GM15510 (cell line): Measurements from ENCODE around the gene CAMKMT.

Experiments used
- POLR2A ChIP-seq: IDR thresholded peaks from 3 replicates; pipeline ENCODE4 v1.6.1; 2011; ENCODE audit warnings: borderline replicate concordance; ENCODE audit not compliant: insufficient read length; ENCODE audit errors: extremely low read depth

The CAMKMT gene

DNA sequence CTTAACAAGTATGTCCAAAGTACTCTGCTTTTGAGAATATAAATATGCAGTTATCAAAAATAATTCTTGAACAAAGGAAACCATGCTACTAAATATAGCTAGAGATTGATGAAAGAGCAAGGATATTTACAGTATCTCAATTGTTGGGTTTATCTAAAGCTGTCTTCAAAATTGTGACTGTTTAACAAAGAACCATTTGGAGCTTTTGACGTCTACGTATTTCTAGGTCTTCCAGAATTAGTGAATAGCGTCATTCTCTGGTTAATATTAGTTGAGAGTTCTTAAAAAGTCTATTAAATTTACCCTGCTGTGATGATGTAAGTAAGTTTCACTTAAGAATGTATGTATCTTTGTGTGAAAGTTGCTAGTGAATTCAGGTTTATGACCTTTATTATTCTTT, 356.7 kb downstream of the CAMKMT start:
- no peak for TF ChIP-seq POLR2A

DNA sequence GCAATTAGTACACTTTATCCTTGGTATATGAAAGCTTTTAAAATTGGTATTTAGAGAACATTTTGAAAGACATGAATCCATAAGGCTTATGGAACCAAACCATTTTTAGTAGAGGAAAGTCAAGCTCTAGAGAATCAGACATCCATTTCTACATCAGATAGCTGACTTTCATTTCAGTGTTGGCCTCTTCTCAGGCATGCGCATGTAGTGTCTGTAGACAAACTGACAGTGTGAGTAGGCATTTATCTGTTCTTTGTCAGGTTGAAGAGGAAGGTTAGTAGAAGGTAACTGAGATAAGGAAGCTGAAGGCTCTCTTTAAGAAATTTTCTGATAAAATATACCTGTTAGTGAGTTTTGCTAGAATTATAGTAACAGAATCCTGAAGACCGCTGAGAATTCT, 357.8 kb downstream of the CAMKMT start:
- TF ChIP-seq POLR2A = no peak

DNA sequence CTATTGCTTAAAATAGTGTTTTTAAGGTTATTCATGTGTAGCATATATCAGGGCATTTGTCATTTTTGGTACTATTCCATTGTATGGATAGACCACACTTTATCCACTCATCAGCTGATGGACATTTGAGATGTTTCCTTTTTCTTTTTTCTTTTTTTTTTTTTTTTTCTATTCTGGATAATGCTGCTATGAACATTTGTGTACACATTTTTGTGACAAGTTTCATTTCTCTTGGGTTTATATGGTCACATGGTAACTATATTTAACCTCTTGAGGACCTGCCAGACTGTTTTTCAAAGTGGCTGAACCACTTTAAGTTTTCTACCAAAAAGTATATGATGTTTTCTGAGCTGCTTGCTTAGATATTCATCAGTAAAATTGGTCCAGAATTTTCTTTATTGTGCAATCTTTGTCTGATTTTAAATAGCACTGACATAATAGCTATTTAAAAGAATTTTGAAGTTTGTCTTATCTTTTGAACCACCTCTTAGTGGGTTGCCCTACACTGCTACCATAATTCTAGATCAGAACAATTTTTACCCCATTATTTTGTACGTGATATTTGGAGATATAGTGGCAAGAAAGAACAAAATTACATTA, 360.4 kb downstream of the CAMKMT start:
- TF ChIP-seq POLR2A = no peak

DNA sequence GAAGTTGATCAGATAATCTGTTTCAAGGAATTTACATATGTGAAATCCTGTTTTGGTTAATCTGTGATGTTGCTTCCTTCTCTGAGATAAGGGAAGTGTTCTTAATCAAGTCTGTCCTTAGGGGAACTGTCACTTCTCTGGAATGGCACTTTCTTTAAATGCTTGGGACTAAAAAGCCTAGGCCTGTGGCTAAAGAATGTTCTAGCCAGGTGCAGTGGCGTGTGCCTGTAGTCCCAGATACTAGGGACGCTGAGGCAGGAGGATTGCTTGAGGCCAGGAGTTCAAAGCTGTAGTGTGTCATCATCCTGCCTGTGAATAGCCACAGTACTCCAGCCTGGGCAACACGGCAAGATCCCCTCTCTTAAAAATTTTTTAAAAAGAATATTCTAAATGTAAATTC, 362.2 kb downstream of the CAMKMT start:
- TF ChIP-seq POLR2A = no peak

DNA sequence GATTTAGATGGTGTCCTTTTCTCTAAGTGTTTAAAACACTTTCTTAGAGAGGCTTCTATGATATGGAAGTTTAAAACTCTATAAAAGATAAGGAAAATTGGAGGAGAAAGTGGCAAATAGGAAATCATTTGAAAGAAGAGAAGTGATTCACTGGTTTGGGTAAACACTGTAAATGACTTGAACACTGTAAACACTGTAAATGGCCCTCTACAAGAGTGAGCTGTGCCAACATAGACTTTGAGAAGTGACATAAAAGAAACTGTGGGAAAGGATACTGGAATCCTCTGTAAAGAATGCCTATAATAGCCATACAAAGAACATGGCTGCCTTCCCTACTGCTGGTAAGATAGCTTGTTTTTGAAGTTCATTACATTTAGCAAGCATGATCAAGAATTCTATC, 368.8 kb downstream of the CAMKMT start:
- no peak for TF ChIP-seq POLR2A

DNA sequence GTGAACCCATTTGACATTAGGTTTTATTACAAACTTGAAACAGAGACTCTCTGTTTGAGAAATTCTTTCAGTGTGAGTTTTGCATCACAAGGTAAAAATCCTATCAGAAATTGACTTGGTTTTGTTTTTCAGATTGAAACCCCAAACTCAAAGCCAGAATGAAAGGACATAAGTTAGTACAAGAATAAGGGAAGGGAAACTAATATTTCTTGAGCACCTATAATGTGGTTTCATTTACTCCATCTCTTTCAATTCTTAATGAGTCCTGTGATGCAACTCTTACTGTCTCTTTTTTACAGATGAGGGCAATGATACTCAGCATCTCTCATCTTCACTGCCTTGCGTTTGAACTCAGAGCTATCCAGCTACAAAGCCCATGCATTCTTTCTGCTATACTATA, 369.8 kb downstream of the CAMKMT start:
- no peak for TF ChIP-seq POLR2A

DNA sequence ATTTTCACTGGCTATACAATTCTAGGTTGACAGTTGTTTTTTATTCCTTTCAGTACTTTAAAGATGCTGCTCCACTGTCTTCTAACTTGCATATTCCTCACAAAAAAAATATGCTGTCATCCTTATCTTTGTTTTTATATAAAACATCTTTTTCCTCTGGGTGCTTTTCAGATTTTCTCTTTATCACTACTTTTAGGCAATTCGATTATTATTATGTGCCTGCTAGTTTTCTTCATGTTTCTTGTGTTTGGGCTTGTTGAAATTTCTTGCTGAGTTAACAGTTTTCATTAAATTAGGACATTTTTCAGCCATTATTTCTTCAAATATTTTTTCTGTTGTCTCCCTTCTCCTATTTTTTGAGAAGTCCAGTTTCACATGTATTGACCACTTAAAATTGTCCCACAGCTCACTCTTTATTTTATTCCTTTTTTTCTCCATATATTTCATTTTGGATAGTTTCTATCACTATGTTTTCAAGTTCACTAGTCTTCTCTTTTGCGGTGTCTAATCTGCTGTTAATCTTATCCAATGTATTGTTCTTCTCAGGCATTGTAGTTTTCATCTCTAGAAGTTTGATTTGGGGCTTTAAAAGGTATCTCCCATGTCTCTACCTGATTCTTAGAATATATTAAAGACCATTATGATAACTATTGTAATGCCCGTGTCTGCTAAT, 374.7 kb downstream of the CAMKMT start:
- no peak for TF ChIP-seq POLR2A

DNA sequence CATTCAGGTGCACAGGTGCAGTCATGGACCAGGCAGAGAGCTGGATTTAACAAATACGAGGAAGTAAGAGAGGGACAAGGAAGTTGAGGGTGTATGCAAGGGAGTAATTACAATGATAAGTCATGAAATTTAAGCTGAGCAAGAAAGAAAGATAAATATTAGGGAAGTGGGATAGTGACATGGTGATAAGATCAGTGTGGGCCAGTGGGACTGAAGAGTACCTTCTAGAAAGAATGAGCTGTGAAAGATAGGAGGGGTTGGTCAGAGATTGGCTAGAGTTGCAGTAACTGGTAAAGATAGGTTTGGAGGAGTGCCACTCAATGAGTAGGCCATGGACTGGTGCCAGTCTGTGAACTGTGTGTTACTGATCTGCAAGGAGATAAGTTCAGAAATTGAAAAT, 378.9 kb downstream of the CAMKMT start:
- TF ChIP-seq POLR2A = no peak

DNA sequence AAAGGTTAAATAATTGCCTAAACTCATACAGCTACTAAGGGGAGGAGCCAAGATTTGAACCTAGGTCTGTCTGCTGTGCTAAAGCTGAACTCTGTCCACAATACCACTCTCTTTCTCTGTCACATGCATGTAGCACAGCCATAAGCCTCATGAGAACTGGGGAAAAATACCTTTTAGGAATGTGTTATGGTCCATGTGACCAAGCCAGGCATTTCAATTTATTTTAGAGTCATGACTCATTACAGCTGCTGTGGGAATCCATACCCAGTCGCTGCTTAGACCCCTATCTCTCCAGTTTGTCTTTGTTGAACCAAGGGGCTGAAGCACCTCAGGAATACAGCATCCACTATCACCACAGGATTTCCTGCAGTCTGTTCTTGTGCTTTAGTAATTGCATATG, 379.8 kb downstream of the CAMKMT start:
- no peak for TF ChIP-seq POLR2A

DNA sequence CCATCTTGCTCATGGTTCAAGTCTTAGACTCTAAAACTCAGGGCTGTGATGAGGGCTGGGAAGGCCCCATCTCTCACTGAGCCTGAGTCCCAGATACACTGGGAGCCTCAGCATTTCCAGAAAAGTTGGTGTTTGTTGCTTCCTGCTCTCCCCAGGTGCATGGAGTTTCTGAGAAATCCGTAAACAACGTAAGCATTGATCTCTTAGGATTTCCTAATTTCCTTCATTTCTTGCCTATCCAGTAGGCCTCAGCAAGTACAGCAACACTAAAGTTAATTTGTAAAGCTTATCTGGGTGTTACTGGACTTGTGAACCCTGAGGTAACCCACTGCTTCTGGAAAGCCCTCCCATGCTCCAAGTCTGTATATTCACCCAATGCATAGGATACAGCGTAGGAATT, 380.3 kb downstream of the CAMKMT start:
- TF ChIP-seq POLR2A = no peak

DNA sequence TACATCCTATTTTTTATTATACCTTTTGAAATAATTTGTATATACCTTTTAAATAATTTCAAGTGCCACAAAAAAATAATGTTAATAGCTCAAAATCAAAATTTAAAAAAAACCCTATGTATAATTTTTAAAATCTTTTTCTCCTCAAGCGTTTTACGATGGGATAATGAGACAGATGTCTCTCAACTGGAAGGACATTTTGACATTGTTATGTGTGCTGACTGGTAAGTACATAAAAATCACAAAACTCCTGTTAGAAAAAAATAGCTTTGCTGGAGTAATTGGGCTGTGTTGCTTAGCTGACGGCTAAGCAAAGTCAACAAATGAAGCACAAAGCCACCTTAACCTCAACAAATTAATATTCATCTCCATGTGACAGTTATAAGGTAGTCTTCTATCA, 381.7 kb downstream of the CAMKMT start:
- TF ChIP-seq POLR2A = no peak

DNA sequence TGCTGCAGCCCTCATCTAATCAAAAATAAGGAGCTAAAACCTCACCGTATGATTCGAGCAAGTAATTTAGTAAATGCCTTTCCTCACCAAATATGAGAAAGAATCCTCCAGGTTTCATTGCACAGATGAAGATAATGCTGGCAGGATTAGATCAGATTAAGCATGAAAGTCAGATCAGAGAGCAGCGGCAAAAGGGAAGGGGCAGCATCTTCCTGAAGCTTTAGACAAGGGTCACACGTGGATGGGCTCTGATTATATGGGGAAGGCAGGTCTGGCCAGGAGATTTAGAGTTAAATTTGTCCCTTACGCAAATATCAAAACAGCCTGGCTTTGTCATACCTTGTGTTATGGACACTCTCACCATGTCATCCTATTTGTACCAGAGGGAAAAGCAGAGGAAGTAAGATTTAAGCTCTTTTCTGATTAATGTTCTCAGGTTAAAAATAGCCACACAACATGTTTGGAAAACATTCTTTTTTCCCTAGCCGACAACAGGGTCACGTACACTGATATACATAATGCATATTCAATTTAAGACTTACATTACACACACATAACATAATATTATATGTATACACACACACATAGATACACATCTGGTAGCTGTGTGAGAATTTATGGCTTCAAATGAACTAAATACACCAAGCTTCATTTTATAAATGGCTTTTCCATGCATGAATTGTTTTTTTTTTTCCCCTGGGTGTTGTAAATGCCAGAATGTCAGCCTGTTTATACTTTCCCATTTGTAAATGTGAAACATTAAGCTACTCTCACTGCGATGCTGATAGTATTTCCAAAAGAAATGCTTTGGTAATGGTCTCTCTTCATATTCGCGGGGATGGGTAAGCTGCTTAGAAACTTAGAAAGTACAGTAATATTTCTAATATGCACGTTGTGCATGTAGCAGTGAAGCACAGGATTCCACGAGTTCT, 383.5 kb downstream of the CAMKMT start:
- TF ChIP-seq POLR2A = no peak

DNA sequence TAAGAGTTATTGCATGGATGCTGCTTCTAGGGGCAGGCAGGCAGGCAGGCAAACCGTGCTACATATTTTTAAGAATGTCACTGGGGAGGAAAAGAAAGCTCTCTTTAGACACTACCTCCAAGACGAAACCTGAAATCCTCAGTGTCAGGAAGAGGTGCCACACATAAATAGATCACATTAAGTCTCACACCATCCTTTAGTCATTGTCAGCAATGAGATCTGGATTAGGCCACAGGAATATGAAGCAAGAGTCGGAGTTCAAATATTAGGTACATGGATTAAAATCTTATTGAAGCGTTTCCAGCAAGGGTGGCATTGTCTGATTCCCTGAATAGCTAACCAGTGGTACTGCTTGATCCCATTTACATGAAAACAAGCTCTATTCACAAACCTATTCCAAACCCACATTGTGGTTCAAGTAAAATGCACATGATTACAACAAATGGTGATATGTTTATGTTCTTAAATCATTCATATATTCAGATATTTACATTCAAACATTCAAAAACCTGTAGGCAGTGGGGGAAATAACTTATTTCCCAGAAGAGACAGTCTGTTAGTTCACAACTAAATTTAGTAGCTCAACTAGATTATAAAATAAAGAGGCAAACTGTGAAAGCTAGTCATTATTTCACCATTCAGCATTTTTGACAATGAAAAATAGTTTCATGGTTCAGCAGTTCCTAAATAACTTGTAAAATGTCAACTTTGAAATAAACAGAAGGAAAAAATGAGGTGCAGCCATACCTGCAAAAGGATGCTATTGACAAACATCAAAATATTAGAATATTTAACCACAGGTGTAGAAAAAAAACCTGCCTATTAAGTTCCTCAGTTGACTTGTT, 384.4 kb downstream of the CAMKMT start:
- no peak for TF ChIP-seq POLR2A

DNA sequence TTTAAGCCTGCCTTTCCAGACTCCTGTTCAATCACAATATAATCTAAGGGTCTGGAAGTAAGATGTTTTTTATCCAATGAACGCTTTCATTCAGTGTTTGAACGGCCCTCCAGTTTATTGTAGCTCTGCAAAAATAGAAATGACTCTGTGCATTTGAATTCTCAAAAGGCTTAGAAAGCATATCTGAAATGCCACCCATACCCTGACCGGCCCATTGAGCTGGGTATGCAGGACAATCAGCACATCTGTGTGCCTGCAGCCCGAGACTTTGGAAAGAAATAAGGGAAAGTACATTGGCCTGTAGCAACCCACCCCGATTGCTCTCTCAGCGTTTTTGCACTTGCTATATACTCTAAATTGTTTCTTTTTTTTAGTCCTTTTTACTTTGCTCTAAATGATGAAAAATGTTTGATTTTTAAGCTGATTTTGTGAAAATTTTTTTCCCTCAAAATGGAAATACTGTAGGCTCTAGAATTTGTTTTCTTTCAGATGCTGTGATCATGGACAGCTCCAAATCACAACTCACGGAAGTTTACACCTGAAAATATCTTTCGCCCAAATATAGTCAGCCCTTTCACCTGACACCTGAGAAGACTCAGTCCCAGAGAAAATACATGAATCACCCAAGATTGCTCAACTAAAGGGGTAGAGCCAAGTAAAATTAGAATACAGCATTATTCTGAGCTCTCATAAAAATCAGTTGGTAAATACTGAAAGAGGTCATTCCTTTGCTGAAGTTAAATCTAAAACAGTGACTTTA, 385.3 kb downstream of the CAMKMT start:
- TF ChIP-seq POLR2A = no peak
